ENCODE results near the gene MARVELD3.
"Not testable (repeated sequence)": the region's sequence is repeated elsewhere in the genome, so short reads cannot be mapped to it uniquely, and the experiment has no call there.

The MARVELD3 gene

GRCh38 chr16:71681360-71681759, 55.4 kb downstream of the MARVELD3 start:
- Histone ChIP-seq H3K9ac (ENCODE audit: low read length) (no peak overlapping the region), H3K9me3 (ENCODE audit: control insufficient read depth, low read length) (no peaks in the 10 kb centered on the region), H3K27me3 (ENCODE audit: control insufficient read depth, insufficient read depth, low read length) (no peaks in the 10 kb centered on the region), H3K4me3 (ENCODE audit: low read length) (no peak overlapping the region), H3K36me3 (ENCODE audit: control insufficient read depth, insufficient read depth, low read length) (no peaks in the 10 kb centered on the region), H3K4me1 (ENCODE audit: control insufficient read depth, insufficient read depth, low read length) (peaks cover 5% of the 10 kb centered on the region)

- not testable (repeated sequence) for H3K4me1 ChIP-seq (ENCODE audit: control insufficient read depth, insufficient read depth, low read length); H3K4me3 ChIP-seq (ENCODE audit: low read length); H3K9me3 ChIP-seq (ENCODE audit: control insufficient read depth, low read length); H3K27me3 ChIP-seq (ENCODE audit: control insufficient read depth, insufficient read depth, low read length); H3K9ac ChIP-seq (ENCODE audit: low read length); H3K36me3 ChIP-seq (ENCODE audit: control insufficient read depth, insufficient read depth, low read length)
Measured at GRCh38 chr16:71684280-71684679, 58.3 kb downstream of the MARVELD3 start.

All from mucosa of stomach (tissue), 1 donor.